NCI-H510A treated with DMSO at 0.1 percent for 48 hours (cell line): ENCODE data around the gene CLUH.
"Not testable (repeated sequence)": the region's sequence is repeated elsewhere in the genome, so short reads cannot be mapped to it uniquely, and the experiment has no call there.

Experiments
- DNase-seq: peaks from one replicate; lab custom pipeline; 2025; lab: John Stamatoyannopoulos, UW

Gene CLUH

DNA sequence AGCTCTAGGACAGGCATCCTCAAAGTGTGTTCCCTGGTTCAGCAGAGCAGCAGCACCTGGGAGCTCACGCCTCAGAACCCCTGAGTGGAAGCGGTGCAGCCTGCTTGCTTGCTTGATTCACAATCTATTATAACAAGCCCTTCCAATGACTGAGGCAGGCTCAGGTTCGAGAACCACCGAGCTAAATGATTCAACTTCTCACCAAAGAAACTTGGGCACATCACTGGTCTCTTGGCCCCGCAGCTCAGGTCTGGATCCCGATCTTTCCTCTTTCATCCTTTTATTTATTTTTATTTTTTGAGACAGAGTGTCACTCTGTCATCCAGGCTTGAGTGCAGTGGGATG, 24.5 kb downstream of the CLUH start:
- DNase-seq = no peak

DNA sequence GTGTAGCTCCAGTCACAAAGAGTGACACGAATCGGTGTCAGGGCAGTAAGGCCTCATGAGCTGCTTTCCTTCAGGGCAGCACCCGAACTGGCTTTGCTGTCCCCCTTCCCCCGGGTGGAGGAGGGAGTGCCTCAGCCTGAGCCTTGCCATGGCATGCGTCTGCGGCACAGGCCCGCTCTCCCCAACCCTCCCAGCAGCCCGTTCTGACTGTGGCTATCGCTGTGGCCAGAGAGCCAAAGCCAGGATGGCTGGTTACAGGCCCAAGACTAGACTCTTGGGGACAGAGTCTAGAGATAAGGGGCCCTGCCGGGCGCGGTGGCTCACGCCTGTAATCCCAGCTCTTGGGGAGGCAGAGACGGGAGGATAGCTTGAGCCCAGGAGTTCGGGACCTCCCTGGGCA, 25.9 kb downstream of the CLUH start:
- DNase-seq = no peak

DNA sequence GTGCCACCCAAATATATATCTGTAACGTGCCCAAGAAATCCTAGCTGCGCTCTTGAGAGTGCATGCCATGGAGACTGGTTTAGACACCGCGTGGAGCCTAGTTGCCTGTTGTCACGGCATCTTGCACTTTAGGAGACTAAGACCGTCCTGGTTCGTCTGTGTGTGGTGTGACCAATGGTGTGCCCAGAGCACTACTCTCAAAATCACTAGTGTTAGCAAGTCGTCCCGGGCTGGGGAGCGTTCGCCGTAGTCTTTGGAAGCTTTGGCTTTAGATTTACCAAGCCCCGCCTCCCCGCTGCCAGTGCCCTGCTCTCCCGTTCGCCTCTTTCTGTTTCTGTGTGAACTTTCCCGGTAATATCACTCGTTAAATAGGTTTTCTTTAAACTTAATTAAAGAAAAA, 27.0 kb downstream of the CLUH start:
- no peak for DNase-seq

DNA sequence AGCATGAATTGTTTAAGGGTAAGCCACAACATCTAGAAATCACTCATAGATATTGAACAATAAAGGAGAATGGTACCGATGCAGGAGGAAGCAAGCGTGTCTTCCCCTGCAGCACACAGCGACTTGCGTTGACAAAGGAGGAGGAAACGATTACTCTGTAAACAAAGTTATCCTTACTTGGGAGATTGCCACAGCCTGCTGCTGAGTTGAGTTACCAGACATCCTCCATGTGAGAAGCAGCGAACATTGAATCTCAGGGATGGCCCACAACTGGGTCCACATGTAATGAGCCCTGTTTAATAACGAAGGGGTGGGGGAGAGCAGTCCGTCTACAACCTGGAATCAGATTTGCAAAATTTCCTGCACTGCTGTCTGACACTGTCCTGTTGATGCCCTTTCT, 27.7 kb downstream of the CLUH start:
- DNase-seq = no peak

DNA sequence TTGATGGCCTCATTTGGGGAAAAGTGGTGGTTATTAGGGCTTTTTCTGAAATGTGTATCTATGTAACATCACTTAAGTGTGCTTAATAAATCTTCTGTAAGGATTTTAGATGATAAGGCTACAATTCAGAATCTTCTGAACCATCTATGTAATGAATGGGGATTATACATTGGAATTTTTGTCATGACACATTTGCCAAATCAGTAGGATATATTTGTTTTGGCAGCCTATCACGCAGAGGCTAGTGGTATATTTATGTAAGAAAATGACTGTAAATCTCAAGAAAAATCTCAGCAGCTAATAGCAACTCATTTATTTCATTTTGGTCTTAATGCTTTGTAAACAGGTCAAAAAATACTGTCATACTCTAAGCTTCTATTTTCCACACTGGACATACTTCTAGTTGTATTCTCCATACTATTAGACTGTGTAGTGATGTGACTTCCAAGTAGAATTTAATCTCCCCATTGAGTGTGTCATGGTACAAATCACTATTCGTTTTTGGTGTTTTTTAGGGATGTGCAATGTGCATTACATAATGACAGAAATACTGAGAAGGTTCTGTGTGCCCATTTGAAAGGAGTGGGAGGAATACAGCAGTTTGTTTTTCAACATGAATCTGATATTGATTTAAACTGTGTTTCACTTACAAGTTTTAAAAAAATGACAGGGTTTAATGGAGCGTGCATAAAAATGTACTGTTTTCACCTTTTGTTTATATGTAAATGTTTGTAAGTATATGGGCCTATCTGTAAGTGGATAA, 29.2 kb downstream of the CLUH start:
- DNase-seq = no peak

DNA sequence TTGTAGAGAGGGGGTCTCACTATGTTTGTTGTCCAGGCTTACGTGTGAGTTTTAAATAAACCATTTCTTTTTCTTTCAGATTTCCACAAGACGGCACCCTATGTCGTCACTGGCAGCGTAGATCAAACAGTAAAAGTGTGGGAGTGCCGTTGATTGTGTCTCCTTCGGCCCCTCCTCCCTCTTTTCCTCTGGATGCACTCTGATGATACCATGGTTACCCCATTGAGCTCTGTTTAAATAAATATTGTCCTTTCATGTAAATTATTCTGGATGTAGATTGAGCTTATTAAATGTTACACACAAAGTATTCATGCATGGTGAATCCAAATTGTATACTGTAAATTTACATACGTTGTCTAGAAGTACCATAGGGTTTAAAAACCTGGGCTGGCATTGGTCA, 29.9 kb downstream of the CLUH start:
- no peak for DNase-seq

DNA sequence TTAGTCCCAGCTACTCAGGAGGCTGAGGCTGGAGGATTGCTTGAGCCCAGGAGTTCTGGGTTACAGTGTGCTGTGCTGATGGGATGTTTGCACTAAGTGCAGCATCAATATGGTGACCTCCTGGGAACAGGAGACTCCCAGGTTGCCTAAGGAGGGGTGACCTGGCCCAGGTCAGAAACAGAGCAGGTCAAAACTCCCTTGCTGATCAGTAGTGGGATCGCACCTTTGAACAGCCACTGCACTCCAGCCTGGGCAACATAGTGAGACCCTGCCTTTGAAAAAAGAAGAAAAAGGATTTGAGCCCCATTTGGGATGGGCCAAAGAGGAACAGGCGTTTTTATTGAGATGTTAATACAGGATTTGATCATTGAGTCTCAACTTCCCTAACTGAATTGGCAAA, 30.6 kb downstream of the CLUH start:
- no peak for DNase-seq

DNA sequence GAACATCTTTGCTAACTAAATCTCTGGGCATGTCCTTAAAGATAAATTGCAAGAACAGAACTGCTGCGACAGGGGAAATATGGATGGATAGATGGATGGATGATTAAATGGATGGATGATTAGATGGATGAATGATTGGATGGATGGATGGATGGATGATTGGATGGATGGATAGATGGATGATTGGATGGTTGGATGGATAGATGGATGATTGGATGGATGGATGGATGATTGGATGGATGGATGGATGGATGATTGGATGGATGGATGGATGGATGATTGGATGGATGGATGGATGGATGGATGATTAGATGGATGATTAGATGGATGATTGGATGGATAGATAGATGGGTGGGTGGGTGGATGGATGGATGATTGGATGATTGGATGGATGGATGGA, 32.3 kb downstream of the CLUH start:
- not testable (repeated sequence) for DNase-seq

DNA sequence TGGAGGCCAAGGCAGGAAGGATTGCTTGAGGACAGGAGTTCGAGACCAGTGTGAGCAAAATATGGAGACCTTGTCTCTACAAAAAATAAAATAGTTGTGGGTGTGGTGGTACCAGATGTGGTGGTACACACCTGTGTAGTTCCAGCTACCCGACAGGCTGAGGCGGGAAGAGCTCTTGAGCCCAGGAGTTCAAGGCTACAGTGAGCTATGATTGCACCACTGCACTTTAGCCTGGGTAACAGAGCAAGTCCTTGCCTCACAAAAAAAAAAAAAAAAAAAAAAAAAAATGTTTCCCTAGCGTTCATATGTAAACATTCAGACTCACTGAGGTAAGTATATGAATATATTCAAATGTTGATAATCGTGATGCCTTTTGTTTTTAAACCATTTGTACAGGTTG, 39.5 kb downstream of the CLUH start:
- DNase-seq = no peak

DNA sequence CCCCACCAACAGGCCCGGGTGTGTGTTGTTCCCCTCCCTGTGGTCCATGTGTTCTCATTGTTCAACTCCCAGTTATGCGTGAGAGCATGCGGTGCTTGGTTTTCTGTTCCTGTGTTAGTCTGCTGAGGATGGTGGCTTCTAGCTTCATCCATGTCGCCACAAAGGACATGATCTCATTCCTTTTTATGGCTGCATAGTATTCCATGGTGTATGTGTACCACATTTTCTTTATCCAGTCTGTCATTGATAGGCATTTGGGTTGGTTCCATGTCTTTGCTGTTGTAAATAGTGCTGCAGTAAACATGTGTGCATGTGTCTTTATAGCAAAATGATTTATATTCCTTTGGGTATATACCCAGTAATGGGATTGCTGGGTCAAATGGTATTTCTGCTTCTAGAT, 51.2 kb downstream of the CLUH start:
- DNase-seq = not testable (repeated sequence)

DNA sequence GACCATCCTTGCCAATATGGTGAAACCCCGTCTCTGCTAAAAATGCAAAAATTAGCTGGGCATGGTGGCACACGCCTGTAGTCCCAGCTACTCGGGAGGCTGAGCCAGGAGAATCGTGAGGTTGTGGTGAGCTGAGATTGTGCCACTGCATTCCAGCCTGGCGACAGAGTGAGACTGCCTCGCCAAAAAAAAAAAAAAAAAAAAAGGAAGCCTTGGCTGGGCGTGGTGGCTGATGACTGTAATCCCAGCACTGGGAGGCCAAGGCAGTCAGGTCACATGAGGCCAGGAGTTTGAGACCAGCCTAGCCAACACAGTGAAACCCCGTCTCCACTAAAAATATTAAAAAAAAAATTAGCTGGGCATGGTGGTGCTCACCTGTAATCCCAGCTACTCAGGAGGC, 52.2 kb downstream of the CLUH start:
- not testable (repeated sequence) for DNase-seq

DNA sequence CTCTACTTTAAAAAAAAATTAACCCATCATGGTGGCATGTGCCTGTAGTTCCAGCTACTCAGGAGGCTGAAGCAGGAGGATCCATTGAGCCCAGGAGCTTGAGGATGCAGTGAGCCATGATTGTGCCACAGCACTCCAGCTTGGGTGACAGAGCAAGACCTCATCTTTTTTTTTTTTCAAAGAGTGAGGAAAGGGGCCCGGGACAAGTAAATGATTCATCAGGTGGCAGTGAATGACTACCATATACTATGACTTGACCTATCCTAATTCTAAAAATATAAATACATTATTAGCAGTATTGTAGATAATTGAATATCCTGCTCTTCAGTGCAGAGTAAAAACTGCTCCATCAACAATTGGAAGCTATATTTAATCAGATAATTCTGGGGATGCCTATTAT, 55.3 kb downstream of the CLUH start:
- DNase-seq = no peak

DNA sequence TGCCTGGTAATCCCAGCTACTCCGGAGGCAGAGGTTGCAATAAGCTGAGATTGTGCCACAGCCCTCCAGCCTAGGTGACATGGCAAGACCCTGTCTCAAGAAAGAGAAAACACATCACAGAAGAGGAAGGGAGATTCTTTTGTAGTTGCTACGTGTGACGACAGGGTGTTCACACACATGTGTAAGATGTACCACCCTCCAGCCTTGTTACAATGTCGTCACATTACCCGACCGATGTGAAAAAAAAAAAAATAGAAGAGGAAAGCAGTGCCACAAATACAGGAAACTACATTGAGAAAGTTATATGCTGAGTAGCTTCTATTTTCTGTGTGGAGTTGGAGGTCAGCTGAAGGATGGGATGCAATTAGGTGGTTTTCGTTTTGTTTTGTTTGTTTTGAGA, 56.0 kb downstream of the CLUH start:
- no peak for DNase-seq

DNA sequence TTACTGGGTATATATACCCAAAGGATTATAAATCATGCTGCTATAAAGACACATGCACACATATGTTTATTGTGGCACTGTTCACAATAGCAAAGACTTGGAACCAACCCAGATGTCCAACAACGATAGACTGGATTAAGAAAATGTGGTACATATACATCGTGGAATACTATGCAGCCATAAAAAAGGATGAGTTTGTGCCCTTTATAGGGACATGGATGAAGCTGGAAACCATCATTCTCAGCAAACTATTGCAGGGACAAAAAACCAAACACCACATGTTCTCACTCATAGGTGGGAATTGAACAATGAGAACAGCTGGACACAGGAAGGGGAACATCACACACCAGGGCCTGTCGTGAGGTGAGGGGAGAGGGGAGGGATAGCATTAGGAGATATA, 58.7 kb downstream of the CLUH start:
- DNase-seq = not testable (repeated sequence)

DNA sequence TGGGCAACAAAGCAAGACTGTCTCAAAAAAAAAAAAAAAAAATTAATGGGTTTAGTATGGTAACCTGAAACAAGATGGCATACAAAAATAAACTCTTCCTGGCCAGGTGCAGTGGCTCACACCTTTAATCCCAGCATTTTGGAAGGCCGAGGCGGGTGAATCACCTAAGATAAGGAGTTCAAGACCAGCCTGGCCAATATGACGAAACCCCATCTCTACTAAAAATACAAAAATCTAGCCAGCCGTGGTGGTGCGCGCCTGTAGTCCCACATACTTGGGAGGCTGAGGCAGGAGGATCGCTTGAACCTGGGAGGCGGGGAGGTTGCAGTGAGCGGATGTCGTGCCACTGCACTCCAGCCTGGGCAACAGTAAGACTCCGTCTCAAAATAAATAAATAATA, 62.4 kb downstream of the CLUH start:
- no peak for DNase-seq

DNA sequence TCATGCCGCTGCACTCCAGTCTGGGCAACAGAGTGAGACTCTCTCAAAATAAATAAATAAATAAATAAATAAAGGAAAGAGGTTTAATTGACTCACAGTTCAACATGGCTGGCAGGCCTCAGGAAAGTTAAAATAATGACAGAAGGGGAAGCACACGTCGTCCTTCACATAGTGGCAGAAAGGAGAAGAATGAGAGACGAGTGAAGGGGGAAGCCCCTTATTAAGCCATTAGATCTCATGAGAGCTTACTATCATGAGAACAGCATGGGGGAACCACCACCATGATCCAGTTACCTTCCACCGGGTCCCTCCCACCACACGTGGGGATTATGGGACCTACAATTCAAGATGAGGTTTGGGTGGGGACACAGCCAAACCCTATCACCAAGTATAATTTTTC, 63.6 kb downstream of the CLUH start:
- DNase-seq = no peak

DNA sequence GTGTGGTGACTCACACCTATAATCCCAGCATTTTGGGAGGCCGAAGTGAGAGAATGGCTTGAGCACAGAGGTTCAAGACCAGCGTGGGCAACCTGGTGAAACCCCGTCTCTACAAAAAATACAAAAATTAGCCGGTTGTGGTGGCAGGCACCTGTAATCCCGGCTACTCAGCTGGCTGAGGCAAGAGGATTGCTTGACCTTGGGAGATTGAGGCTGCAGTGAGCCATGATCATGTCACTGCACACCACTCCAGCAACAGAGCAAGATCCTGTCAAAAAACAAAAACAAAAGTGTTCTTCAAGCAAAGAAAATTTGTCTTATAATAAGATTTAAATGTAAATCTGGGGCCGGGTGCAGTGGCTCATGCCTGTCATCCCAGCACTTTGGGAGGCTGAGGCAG, 66.6 kb downstream of the CLUH start:
- no peak for DNase-seq
